Loucy (cell line): ENCODE data around the gene RBM25.

Experiments used
- EZH2phosphoT487 ChIP-seq: fragments of 200-600 bp; IDR thresholded peaks from 2 replicates; pipeline ENCODE4 v1.6.1; 2018; ENCODE audit warnings: antibody characterized with exemption, mild to moderate bottlenecking, moderate library complexity, borderline replicate concordance
- TF ChIP-seq, protein P1 (sequence below): fragments of 200-600 bp; sonication (generic); conservative IDR thresholded peaks from 2 replicates; pipeline ENCODE4 v1.5.1; 2014; ENCODE audit warnings: mild to moderate bottlenecking, antibody characterized with exemption, low read length

DNA sequence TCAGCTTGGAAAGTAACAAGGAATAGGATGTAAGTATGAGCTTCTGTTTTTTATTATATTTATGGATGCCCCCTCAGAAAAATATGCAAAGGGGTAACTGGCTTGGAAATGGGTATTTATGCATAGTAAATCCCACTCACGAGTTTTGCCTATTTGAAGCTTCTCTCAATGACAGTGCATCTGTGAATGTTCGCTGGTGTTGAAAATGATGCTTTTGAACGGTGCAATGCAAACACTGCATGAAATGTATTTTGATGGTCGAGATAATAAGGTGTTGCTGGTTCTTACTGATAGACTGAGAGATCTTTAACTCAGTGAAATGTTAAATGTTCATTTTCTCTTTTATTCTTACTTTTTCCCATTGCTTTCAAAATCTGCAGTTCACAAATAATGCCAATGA is 42.0 kb downstream of the RBM25 start:
- TF ChIP-seq, protein P1, sequence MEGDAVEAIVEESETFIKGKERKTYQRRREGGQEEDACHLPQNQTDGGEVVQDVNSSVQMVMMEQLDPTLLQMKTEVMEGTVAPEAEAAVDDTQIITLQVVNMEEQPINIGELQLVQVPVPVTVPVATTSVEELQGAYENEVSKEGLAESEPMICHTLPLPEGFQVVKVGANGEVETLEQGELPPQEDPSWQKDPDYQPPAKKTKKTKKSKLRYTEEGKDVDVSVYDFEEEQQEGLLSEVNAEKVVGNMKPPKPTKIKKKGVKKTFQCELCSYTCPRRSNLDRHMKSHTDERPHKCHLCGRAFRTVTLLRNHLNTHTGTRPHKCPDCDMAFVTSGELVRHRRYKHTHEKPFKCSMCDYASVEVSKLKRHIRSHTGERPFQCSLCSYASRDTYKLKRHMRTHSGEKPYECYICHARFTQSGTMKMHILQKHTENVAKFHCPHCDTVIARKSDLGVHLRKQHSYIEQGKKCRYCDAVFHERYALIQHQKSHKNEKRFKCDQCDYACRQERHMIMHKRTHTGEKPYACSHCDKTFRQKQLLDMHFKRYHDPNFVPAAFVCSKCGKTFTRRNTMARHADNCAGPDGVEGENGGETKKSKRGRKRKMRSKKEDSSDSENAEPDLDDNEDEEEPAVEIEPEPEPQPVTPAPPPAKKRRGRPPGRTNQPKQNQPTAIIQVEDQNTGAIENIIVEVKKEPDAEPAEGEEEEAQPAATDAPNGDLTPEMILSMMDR, result no peak
- TF ChIP-seq EZH2phosphoT487, result no peak
